DND-41 (cell line): ENCODE data around the gene LY86.

Experiments
- EZH2 ChIP-seq: IDR thresholded peaks from 3 replicates; pipeline ENCODE4 v1.6.1; 2012; ENCODE audit warnings: borderline replicate concordance, low read depth, mild to moderate bottlenecking, moderate library complexity, low read length, inconsistent platforms; ENCODE audit not compliant: severe bottlenecking
- TF ChIP-seq, protein P1 (sequence below): IDR thresholded peaks from 2 replicates; pipeline ENCODE4 v1.5.1; 2012; ENCODE audit warnings: borderline replicate concordance, low read length, moderate library complexity, mild to moderate bottlenecking; ENCODE audit not compliant: poor library complexity, severe bottlenecking; ENCODE audit errors: extremely low read depth

DNA sequence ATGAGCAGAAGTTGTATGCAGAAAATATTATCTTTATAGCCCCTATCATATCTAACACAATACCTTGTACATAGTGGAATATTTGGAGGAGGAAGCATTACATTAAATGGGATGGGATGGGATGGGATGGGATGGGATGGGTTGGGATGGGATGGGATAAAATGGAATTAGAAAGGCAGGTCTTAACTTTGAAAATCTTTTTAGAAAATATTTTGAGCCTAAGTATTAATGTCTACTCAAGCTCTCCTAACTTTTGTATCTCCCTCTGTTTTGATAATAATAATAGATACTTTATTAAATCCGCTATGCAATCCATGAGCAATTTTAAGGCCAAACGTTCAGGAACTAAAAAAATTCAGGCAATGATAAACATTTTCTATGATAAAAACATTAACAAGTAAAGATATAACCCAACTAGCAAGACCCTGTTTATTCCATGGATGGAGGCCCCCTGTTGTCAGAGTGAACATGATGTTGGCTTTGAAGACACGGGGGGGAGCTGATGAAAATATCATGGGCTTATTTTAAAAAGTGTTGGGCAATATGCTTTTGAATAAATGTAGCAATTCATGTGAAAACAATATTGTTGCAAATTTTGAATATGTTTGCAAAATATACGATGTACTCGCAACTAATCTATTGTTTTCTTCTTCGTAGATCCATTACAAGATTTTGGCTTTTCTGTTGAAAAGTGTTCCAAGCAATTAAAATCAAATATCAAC lies 35.9 kb downstream of the LY86 start:
- TF ChIP-seq, protein P1, sequence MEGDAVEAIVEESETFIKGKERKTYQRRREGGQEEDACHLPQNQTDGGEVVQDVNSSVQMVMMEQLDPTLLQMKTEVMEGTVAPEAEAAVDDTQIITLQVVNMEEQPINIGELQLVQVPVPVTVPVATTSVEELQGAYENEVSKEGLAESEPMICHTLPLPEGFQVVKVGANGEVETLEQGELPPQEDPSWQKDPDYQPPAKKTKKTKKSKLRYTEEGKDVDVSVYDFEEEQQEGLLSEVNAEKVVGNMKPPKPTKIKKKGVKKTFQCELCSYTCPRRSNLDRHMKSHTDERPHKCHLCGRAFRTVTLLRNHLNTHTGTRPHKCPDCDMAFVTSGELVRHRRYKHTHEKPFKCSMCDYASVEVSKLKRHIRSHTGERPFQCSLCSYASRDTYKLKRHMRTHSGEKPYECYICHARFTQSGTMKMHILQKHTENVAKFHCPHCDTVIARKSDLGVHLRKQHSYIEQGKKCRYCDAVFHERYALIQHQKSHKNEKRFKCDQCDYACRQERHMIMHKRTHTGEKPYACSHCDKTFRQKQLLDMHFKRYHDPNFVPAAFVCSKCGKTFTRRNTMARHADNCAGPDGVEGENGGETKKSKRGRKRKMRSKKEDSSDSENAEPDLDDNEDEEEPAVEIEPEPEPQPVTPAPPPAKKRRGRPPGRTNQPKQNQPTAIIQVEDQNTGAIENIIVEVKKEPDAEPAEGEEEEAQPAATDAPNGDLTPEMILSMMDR, result no peak
- no peak for TF ChIP-seq EZH2
